ENCODE results near the gene SAMD8.
"Not testable (repeated sequence)": the region's sequence is repeated elsewhere in the genome, so short reads cannot be mapped to it uniquely, and the experiment has no call there.

The SAMD8 gene

GRCh38 chr10:75180592-75180991 lies 69.1 kb downstream of the SAMD8 start:
- H4K8ac ChIP-seq (ENCODE audit: low read depth, low read length): no peak overlapping the region
- no peak overlapping the region for H3K4me2 ChIP-seq (ENCODE audit: low read length)
- H3K56ac ChIP-seq (ENCODE audit: low read length): no peak overlapping the region
- no peak overlapping the region for H2BK15ac ChIP-seq (replicated peaks; ENCODE audit: low read depth)
- H2BK5ac ChIP-seq (ENCODE audit: low read length): no peak overlapping the region
- H4K5ac ChIP-seq (ENCODE audit: low read length): no peak overlapping the region
- no peaks in the 10 kb centered on the region for H3K79me2 ChIP-seq (ENCODE audit: control insufficient read depth, insufficient read depth, low read length)
- H3K4ac ChIP-seq (ENCODE audit: low read depth, low read length): no peak overlapping the region
- no peak overlapping the region for H2BK120ac ChIP-seq (ENCODE audit: low read depth, low read length)
- no peaks in the 10 kb centered on the region for H3K27me3 ChIP-seq (ENCODE audit: insufficient read depth, low read length, poor library complexity)
- no peak overlapping the region for H2AK5ac ChIP-seq (ENCODE audit: low read length)
- H3K23ac ChIP-seq (ENCODE audit: low read length): no peak overlapping the region
- WGBS (ENCODE audit: extremely low coverage, insufficient coverage, low lambda C conversion rate): no CpG with 5 or more reads among the region's 2 CpGs
- H3K4me3 ChIP-seq (ENCODE audit: low read length): no peak overlapping the region
- DNase-seq: no peak
- H3K27ac ChIP-seq (ENCODE audit: low read depth, low read length): no peak overlapping the region
- no peaks in the 10 kb centered on the region for H3K79me1 ChIP-seq (ENCODE audit: low read length)
- no peaks in the 10 kb centered on the region for H3K36me3 ChIP-seq (ENCODE audit: control insufficient read depth, insufficient read depth, low read length)
- H3K4me1 ChIP-seq (ENCODE audit: control insufficient read depth, low read depth, low read length): no peaks in the 10 kb centered on the region
- H3K18ac ChIP-seq (ENCODE audit: low read length): no peak overlapping the region
- no peak overlapping the region for H3K9ac ChIP-seq (ENCODE audit: low read length)

- H2AK5ac ChIP-seq (ENCODE audit: low read length): no peak overlapping the region
These were observed 69.6 kb downstream of the SAMD8 start for GRCh38 chr10:75181073-75181472.

GRCh38 chr10:75186310-75186709 lies 74.9 kb downstream of the SAMD8 start:
- H2BK5ac ChIP-seq (ENCODE audit: low read length): no peak overlapping the region
- H2BK120ac ChIP-seq (ENCODE audit: low read depth, low read length): no peak overlapping the region
- H3K56ac ChIP-seq (ENCODE audit: low read length): no peak overlapping the region
- no peak overlapping the region for H4K5ac ChIP-seq (ENCODE audit: low read length)
- H3K79me2 ChIP-seq (ENCODE audit: control insufficient read depth, insufficient read depth, low read length): no peaks in the 10 kb centered on the region
- H4K8ac ChIP-seq (ENCODE audit: low read depth, low read length): no peak overlapping the region
- H3K27me3 ChIP-seq (ENCODE audit: insufficient read depth, low read length, poor library complexity): no peaks in the 10 kb centered on the region
- no peak for DNase-seq
- H3K4me1 ChIP-seq (ENCODE audit: control insufficient read depth, low read depth, low read length): peaks cover 2% of the 10 kb centered on the region
- H3K79me1 ChIP-seq (ENCODE audit: low read length): no peaks in the 10 kb centered on the region
- H3K18ac ChIP-seq (ENCODE audit: low read length): no peak overlapping the region
- no peak overlapping the region for H3K9ac ChIP-seq (ENCODE audit: low read length)
- H2BK15ac ChIP-seq (replicated peaks; ENCODE audit: low read depth): no peak overlapping the region
- H3K4ac ChIP-seq (ENCODE audit: low read depth, low read length): no peak overlapping the region
- no peak overlapping the region for H3K4me3 ChIP-seq (ENCODE audit: low read length)
- no CpG with 5 or more reads among the region's 4 CpGs for WGBS (ENCODE audit: extremely low coverage, insufficient coverage, low lambda C conversion rate)
- H3K36me3 ChIP-seq (ENCODE audit: control insufficient read depth, insufficient read depth, low read length): no peaks in the 10 kb centered on the region
- H3K23ac ChIP-seq (ENCODE audit: low read length): no peak overlapping the region
- no peak overlapping the region for H2AK5ac ChIP-seq (ENCODE audit: low read length)
- H3K27ac ChIP-seq (ENCODE audit: low read depth, low read length): no peak overlapping the region
- no peak overlapping the region for H3K4me2 ChIP-seq (ENCODE audit: low read length)

More at GRCh38 chr10:75181073-75181472, 69.6 kb downstream of the SAMD8 start:
- H2BK5ac ChIP-seq (ENCODE audit: low read length): no peak overlapping the region
- no peak overlapping the region for H3K23ac ChIP-seq (ENCODE audit: low read length)
- H3K9ac ChIP-seq (ENCODE audit: low read length): no peak overlapping the region
- H3K27ac ChIP-seq (ENCODE audit: low read depth, low read length): no peak overlapping the region
- no peaks in the 10 kb centered on the region for H3K79me1 ChIP-seq (ENCODE audit: low read length)
- WGBS (ENCODE audit: extremely low coverage, insufficient coverage, low lambda C conversion rate): no CpG with 5 or more reads among the region's 1 CpG
- no peaks in the 10 kb centered on the region for H3K27me3 ChIP-seq (ENCODE audit: insufficient read depth, low read length, poor library complexity)
- no peak overlapping the region for H3K18ac ChIP-seq (ENCODE audit: low read length)
- H3K4me3 ChIP-seq (ENCODE audit: low read length): no peak overlapping the region
- no peak overlapping the region for H3K4ac ChIP-seq (ENCODE audit: low read depth, low read length)
- H3K36me3 ChIP-seq (ENCODE audit: control insufficient read depth, insufficient read depth, low read length): no peaks in the 10 kb centered on the region
- H2BK15ac ChIP-seq (replicated peaks; ENCODE audit: low read depth): no peak overlapping the region
- no peak overlapping the region for H3K4me2 ChIP-seq (ENCODE audit: low read length)
- H2BK120ac ChIP-seq (ENCODE audit: low read depth, low read length): no peak overlapping the region
- H4K5ac ChIP-seq (ENCODE audit: low read length): no peak overlapping the region
- DNase-seq: no peak
- H4K8ac ChIP-seq (ENCODE audit: low read depth, low read length): no peak overlapping the region
- H3K79me2 ChIP-seq (ENCODE audit: control insufficient read depth, insufficient read depth, low read length): no peaks in the 10 kb centered on the region
- H3K56ac ChIP-seq (ENCODE audit: low read length): no peak overlapping the region
- no peaks in the 10 kb centered on the region for H3K4me1 ChIP-seq (ENCODE audit: control insufficient read depth, low read depth, low read length)

GRCh38 chr10:75187961-75188426 lies 76.5 kb downstream of the SAMD8 start:
- Histone ChIP-seq H3K23ac (ENCODE audit: low read length) (no peak overlapping the region), H3K4me2 (ENCODE audit: low read length) (no peak overlapping the region), H2BK15ac (replicated peaks; ENCODE audit: low read depth) (no peak overlapping the region), H3K18ac (ENCODE audit: low read length) (no peak overlapping the region), H4K8ac (ENCODE audit: low read depth, low read length) (no peak overlapping the region), H2AK5ac (ENCODE audit: low read length) (no peak overlapping the region), H3K27me3 (ENCODE audit: insufficient read depth, low read length, poor library complexity) (no peaks in the 10 kb centered on the region), H2BK120ac (ENCODE audit: low read depth, low read length) (no peak overlapping the region), H3K9ac (ENCODE audit: low read length) (peak overlapping the region; percentile 34), H3K36me3 (ENCODE audit: control insufficient read depth, insufficient read depth, low read length) (no peaks in the 10 kb centered on the region), H4K5ac (ENCODE audit: low read length) (no peak overlapping the region), H3K4me1 (ENCODE audit: control insufficient read depth, low read depth, low read length) (peaks cover 2% of the 10 kb centered on the region), H3K4me3 (ENCODE audit: low read length) (no peak overlapping the region), H2BK5ac (ENCODE audit: low read length) (no peak overlapping the region), H3K56ac (ENCODE audit: low read length) (peak overlapping the region; percentile 64), H3K4ac (ENCODE audit: low read depth, low read length) (no peak overlapping the region), H3K79me1 (ENCODE audit: low read length) (no peaks in the 10 kb centered on the region), H3K79me2 (ENCODE audit: control insufficient read depth, insufficient read depth, low read length) (no peaks in the 10 kb centered on the region), H3K27ac (ENCODE audit: low read depth, low read length) (peak overlapping the region; percentile 51)
- peak; percentile 84 for DNase-seq
- no CpG with 5 or more reads among the region's 3 CpGs for WGBS (ENCODE audit: extremely low coverage, insufficient coverage, low lambda C conversion rate)

- not testable (repeated sequence) for H3K79me1 ChIP-seq (ENCODE audit: low read length); H3K36me3 ChIP-seq (ENCODE audit: control insufficient read depth, insufficient read depth, low read length); H3K18ac ChIP-seq (ENCODE audit: low read length); DNase-seq; H2AK5ac ChIP-seq (ENCODE audit: low read length); H4K5ac ChIP-seq (ENCODE audit: low read length); H3K27me3 ChIP-seq (ENCODE audit: insufficient read depth, low read length, poor library complexity); H3K4me3 ChIP-seq (ENCODE audit: low read length); H3K4me2 ChIP-seq (ENCODE audit: low read length); H3K23ac ChIP-seq (ENCODE audit: low read length); H2BK120ac ChIP-seq (ENCODE audit: low read depth, low read length); H4K8ac ChIP-seq (ENCODE audit: low read depth, low read length); H3K4me1 ChIP-seq (ENCODE audit: control insufficient read depth, low read depth, low read length); H3K79me2 ChIP-seq (ENCODE audit: control insufficient read depth, insufficient read depth, low read length); H3K4ac ChIP-seq (ENCODE audit: low read depth, low read length); H3K56ac ChIP-seq (ENCODE audit: low read length); H3K27ac ChIP-seq (ENCODE audit: low read depth, low read length); H2BK15ac ChIP-seq (replicated peaks; ENCODE audit: low read depth); H2BK5ac ChIP-seq (ENCODE audit: low read length); H3K9ac ChIP-seq (ENCODE audit: low read length)
- no CpG with 5 or more reads among the region's 9 CpGs for WGBS (ENCODE audit: extremely low coverage, insufficient coverage, low lambda C conversion rate)
These were observed 77.1 kb downstream of the SAMD8 start for GRCh38 chr10:75188522-75188921.

Data from mesendoderm (in vitro differentiated cells).